WTC11 (cell line): ENCODE measurements around the gene TMEM150A. TPM values are rescaled to one million over a fixed set of nuclear protein-coding genes. Genes with fewer than 3 reads are reported as not detected.

Source experiments
- FOXP4 ChIP-seq: sonication (generic); formaldehyde crosslinking; IDR thresholded peaks from 2 replicates; pipeline ENCODE4 v1.8.0; 2022; ENCODE audit warnings: mild to moderate bottlenecking, missing genetic modification reagents
- GTF2I ChIP-seq: fragments of 250-450 bp; sonication (Bioruptor Pico); conservative IDR thresholded peaks from 2 replicates; pipeline ENCODE4 v1.4.0; 2021; ENCODE audit warnings: mild to moderate bottlenecking
- KAT7 ChIP-seq: sonication (generic); formaldehyde crosslinking; IDR thresholded peaks from 2 replicates; pipeline ENCODE4 v1.8.1; 2023; ENCODE audit warnings: missing genetic modification reagents, mild to moderate bottlenecking, borderline replicate concordance
- NFE2L1 ChIP-seq: sonication (generic); formaldehyde crosslinking; IDR thresholded peaks from 2 replicates; pipeline ENCODE4 v1.8.1; 2023; ENCODE audit warnings: missing genetic modification reagents
- NR3C1 ChIP-seq: sonication (generic); formaldehyde crosslinking; conservative IDR thresholded peaks from 2 replicates; pipeline ENCODE4 v1.8.1; 2023; ENCODE audit warnings: low read depth, mild to moderate bottlenecking, missing genetic modification reagents
- SP1 ChIP-seq: sonication (generic); formaldehyde crosslinking; conservative IDR thresholded peaks from 2 replicates; pipeline ENCODE4 v1.8.1; 2022; ENCODE audit warnings: missing genetic modification reagents
- TEAD1 ChIP-seq: sonication (generic); formaldehyde crosslinking; IDR thresholded peaks from 2 replicates; pipeline ENCODE4 v1.8.0; 2022; ENCODE audit warnings: mild to moderate bottlenecking, missing genetic modification reagents
- USF2 ChIP-seq: sonication (generic); formaldehyde crosslinking; IDR thresholded peaks from 2 replicates; pipeline ENCODE4 v1.8.1; 2023; ENCODE audit warnings: mild to moderate bottlenecking, missing genetic modification reagents, moderate library complexity
- ZNF219 ChIP-seq: sonication (generic); formaldehyde crosslinking; IDR thresholded peaks from 2 replicates; pipeline ENCODE4 v1.8.0; 2023; ENCODE audit warnings: missing genetic modification reagents, mild to moderate bottlenecking, borderline replicate concordance
- ZNF263 ChIP-seq: sonication (generic); formaldehyde crosslinking; IDR thresholded peaks from 2 replicates; pipeline ENCODE4 v1.8.1; 2022; ENCODE audit warnings: low read depth, mild to moderate bottlenecking, moderate library complexity, missing genetic modification reagents
- ZNF423 ChIP-seq: fragments of 250-450 bp; sonication (Bioruptor Pico); IDR thresholded peaks from 2 replicates; pipeline ENCODE4 v2.1.2; 2022; ENCODE audit warnings: mild to moderate bottlenecking, moderate library complexity
- ZNF532 ChIP-seq: fragments of 250-450 bp; sonication (Bioruptor Pico); IDR thresholded peaks from 2 replicates; pipeline ENCODE4 v1.9.0; 2021; ENCODE audit warnings: mild to moderate bottlenecking, borderline replicate concordance
- total RNA-seq: library from RNA; stranded (reverse); gene quantifications from 3 replicates; pipeline ENCODE4 v1.2.3, GENCODE V29; 2021
- TF ChIP-seq, protein P1 (sequence below): fragments of 250-450 bp; sonication (Bioruptor Pico); IDR thresholded peaks from 2 replicates; pipeline ENCODE4 v2.1.2; 2022; ENCODE audit warnings: mild to moderate bottlenecking, moderate library complexity
- TF ChIP-seq, protein P2 (sequence below): sonication (generic); formaldehyde crosslinking; IDR thresholded peaks from 2 replicates; pipeline ENCODE4 v1.8.0; 2023; ENCODE audit warnings: missing genetic modification reagents
- TF ChIP-seq, protein P3 (sequence below): sonication (generic); formaldehyde crosslinking; IDR thresholded peaks from 2 replicates; pipeline ENCODE4 v1.8.0; 2022; ENCODE audit warnings: mild to moderate bottlenecking, missing genetic modification reagents

Gene TMEM150A
- total RNA-seq, 1 experiment from 2014 or later = 20.9 TPM

DNA sequence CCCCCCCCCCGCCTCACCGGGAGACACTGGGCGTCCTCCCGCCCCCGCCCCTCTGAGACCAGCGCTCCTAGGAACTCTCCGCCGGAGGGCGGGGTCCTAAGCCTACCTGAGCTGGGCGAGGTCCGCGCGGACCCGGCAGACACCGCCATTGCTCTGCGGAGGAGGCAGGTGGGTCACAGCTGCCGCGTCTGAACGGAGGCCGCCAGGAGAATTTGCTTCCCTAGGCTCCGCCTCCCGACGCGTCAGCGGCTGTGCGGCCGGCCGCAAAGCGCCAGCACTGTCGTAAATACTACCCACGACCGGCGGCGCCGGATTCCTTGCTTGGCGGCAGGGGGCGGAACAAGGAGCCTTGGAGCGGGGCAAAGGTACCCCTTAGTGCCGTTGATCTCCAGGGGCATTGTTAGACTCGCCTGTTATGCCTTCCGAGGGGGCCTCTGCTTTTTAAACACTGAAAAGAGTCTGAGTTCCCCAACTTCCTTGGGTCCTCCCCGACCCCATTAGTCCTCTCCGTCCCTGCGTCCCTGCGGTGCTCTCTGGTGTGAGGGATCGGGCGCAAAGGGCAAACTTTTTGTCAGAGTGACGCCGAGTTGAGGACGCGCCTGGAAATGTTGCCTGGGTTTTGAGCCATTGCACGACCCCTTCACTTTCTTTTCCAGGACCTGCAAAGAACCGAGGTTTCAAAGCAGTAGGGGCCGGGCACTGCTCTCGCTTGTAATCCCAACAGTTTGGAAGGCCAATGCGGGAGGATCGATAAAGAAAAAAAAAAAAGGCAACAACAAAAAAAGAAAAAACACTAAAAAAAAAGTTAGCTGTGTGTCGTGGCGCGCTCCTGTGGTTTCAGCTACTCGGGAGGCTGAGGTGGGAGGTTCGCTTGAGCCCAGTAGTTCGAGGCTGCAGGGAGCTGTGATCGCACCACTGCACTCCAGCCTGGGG is 41.0 kb downstream of the TMEM150A start, which contains the start of gene GGCX (continued):
- TF ChIP-seq ZNF219 (CRISPR knock-in tag) = no peak
- no peak; the same call in 1 of the 2 replicates for TF ChIP-seq USF2
- peak; percentile 87 for TF ChIP-seq SP1
- TF ChIP-seq, protein P1, sequence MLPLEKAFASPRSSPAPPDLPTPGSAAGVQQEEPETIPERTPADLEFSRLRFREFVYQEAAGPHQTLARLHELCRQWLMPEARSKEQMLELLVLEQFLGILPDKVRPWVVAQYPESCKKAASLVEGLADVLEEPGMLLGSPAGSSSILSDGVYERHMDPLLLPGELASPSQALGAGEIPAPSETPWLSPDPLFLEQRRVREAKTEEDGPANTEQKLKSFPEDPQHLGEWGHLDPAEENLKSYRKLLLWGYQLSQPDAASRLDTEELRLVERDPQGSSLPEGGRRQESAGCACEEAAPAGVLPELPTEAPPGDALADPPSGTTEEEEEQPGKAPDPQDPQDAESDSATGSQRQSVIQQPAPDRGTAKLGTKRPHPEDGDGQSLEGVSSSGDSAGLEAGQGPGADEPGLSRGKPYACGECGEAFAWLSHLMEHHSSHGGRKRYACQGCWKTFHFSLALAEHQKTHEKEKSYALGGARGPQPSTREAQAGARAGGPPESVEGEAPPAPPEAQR (CRISPR knock-in tag) = no peak
- no peak for TF ChIP-seq NFE2L1 (CRISPR knock-in tag)
- TF ChIP-seq KAT7 (CRISPR knock-in tag) = peak; percentile 38; the same call in 1 of the 2 replicates
- no peak for TF ChIP-seq ZNF532 (CRISPR knock-in tag)
- TF ChIP-seq GTF2I (CRISPR knock-in tag) = no peak
- TF ChIP-seq, protein P2, sequence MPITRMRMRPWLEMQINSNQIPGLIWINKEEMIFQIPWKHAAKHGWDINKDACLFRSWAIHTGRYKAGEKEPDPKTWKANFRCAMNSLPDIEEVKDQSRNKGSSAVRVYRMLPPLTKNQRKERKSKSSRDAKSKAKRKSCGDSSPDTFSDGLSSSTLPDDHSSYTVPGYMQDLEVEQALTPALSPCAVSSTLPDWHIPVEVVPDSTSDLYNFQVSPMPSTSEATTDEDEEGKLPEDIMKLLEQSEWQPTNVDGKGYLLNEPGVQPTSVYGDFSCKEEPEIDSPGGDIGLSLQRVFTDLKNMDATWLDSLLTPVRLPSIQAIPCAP (CRISPR knock-in tag) = 0 out of 2 replicates have a peak, but pooled peaks have one; percentile 47
- 0 out of 2 replicates have a peak, but pooled peaks have one; percentile 16 for TF ChIP-seq ZNF263 (CRISPR knock-in tag)
- TF ChIP-seq ZNF423 (CRISPR knock-in tag) = no peak
- TF ChIP-seq, protein P3, sequence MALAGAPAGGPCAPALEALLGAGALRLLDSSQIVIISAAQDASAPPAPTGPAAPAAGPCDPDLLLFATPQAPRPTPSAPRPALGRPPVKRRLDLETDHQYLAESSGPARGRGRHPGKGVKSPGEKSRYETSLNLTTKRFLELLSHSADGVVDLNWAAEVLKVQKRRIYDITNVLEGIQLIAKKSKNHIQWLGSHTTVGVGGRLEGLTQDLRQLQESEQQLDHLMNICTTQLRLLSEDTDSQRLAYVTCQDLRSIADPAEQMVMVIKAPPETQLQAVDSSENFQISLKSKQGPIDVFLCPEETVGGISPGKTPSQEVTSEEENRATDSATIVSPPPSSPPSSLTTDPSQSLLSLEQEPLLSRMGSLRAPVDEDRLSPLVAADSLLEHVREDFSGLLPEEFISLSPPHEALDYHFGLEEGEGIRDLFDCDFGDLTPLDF (CRISPR knock-in tag) = no peak
- TF ChIP-seq NR3C1 = no peak
- peak; percentile 72 for TF ChIP-seq TEAD1 (CRISPR knock-in tag)
- TF ChIP-seq FOXP4 (CRISPR knock-in tag) = peak; percentile 17; the same call in 1 of the 2 replicates
